Psoas muscle (tissue), 8 donors: ENCODE data around the gene ZCCHC7. TPM values are rescaled to one million over a fixed set of nuclear protein-coding genes. Genes with fewer than 3 reads are reported as not detected.

Experiments used
- ATAC-seq, 4 donors: fragments of 200-7000 bp; cut with Tn5 transposase; one replicate each; pipeline ENCODE4 v1.9.1; 2020; ENCODE audit warnings: moderate library complexity in 3 of 4, mild to moderate bottlenecking in 2 of 4
- DNase-seq, 2 donors: peaks; one replicate each; pipeline ENCODE4 v3.0.0-alpha.2; 2020
- H3K27ac ChIP-seq: fragments of 200-600 bp; one replicate; pipeline ENCODE4 v1.8.0; 2022
- H3K27me3 ChIP-seq, 3 donors: fragments of 200-600 bp in 1 of 3; one replicate each; pipeline versions ENCODE4 v1.6.1 to v1.8.0; 2013 to 2022; ENCODE audit warnings: low read length in 2 of 3, mild to moderate bottlenecking in 2 of 3, moderate library complexity in 1 of 3; ENCODE audit not compliant: insufficient read depth in 3 of 3
- H3K36me3 ChIP-seq, 2 donors: fragments of 200-600 bp in 1 of 2; one replicate each; pipeline versions ENCODE4 v1.6.1 to v1.8.0; 2013 to 2022; ENCODE audit warnings: low read depth in 1 of 2, mild to moderate bottlenecking in 1 of 2, moderate library complexity in 1 of 2; ENCODE audit not compliant: insufficient read depth in 1 of 2
- H3K4me1 ChIP-seq: fragments of 200-600 bp; one replicate; pipeline ENCODE4 v1.8.0; 2022
- H3K4me3 ChIP-seq: fragments of 200-600 bp; one replicate; pipeline ENCODE4 v1.8.0; 2022; ENCODE audit warnings: mild to moderate bottlenecking
- H3K9me3 ChIP-seq: fragments of 200-600 bp; one replicate; pipeline ENCODE4 v1.8.0; 2022
- CTCF ChIP-seq: fragments of 200-600 bp; IDR thresholded peaks from one replicate; pipeline ENCODE4 v1.8.0; 2022; ENCODE audit warnings: antibody characterized with exemption
- WGBS, 3 donors: extraction: QIAGEN DNeasy Blood & Tissue Kit; methylation state at CpG; one replicate each; pipeline versions ENCODE4 v1.1.6 to v1.1.7; 2013; 5-methylcytosine and 5-hydroxymethylcytosine counted together
- intact Hi-C, 2 donors: fragments of 100-400 bp; cut with DNase I; formaldehyde crosslinking; loops; one replicate each; pipeline versions ENCODE4 v1.11.0 to v1.14.2; 2022
- polyA plus RNA-seq, 3 donors: library from polyadenylated mRNA; stranded (reverse); fragments of 200-250 nt; gene quantifications; one replicate each; pipeline ENCODE4 v1.2.3, GENCODE V29; 2013
- total RNA-seq, 4 donors: library from RNA; stranded (reverse); fragmentation: NEBNext Ultra II Directional in 2 of 4; extraction: Animal tissue kit (Norgen Biotek cat#: 25700) in 2 of 4; gene quantifications; one replicate each; pipeline versions ENCODE4 v1.2.1 to v1.2.4, GENCODE V29; 2021 to 2023
- donor health status: healthy with polysubstance abuse.
- donor health status: DM: no; HTN: no; CAD: no; lungs with moderate emphysema.
- donor health status: Bipolar disorder and iron deficiency.
- donor health status: healthy.
- donor health status: DM: yes; HTN: yes; CAD: no.
- donor health status: DM: no; HTN: no; CAD: no.
- donor health status: DM: no; HTN: no; CAD: no.
- donor health status: DM: yes; HTN: yes; CAD: no.

ZCCHC7 gene
- total and polyA plus RNA-seq, 7 donors: 6.2 to 10.3 (median 7.3) TPM

GRCh38 chr9:37324691-37325490 is 204.5 kb downstream of the ZCCHC7 start:
- 83 to 89% (median 87%) methylated on average over 5 of the region's 5 CpGs for WGBS, 3 donors
- Histone ChIP-seq H3K27ac (no peak overlapping the region), H3K4me1 (no peaks in the 10 kb centered on the region), H3K9me3 (peaks cover 3% of the 10 kb centered on the region), H3K36me3 (no peaks in the 10 kb centered on the region), H3K27me3 (no peaks in the 10 kb centered on the region), H3K4me3 (no peak overlapping the region)
- no peak for ATAC-seq
- intact Hi-C loops: no loop called here
- TF ChIP-seq CTCF: no peak
- DNase-seq: no peak

GRCh38 chr9:37325778-37326177 is 205.4 kb downstream of the ZCCHC7 start:
- H3K4me1 ChIP-seq: no peaks in the 10 kb centered on the region
- intact Hi-C loops: no loop called here
- H3K36me3 ChIP-seq: no peaks in the 10 kb centered on the region
- WGBS, 3 donors: 43 to 66% (median 48%) methylated on average over 2 of the region's 2 CpGs
- H3K27ac ChIP-seq: no peak overlapping the region
- no peak overlapping the region for H3K4me3 ChIP-seq
- ATAC-seq: no peak
- no peak for DNase-seq
- H3K27me3 ChIP-seq: no peaks in the 10 kb centered on the region
- H3K9me3 ChIP-seq: no peaks in the 10 kb centered on the region
- no peak for TF ChIP-seq CTCF

- intact Hi-C loops: no loop called here
- TF ChIP-seq CTCF: no peak
- Histone ChIP-seq H3K4me1 (no peaks in the 10 kb centered on the region), H3K27me3 (no peaks in the 10 kb centered on the region), H3K9me3 (no peaks in the 10 kb centered on the region), H3K27ac (no peak overlapping the region), H3K4me3 (no peak overlapping the region), H3K36me3 (no peaks in the 10 kb centered on the region)
- ATAC-seq: no peak
- DNase-seq: no peak
- WGBS, 3 donors: 69 to 78% (median 76%) methylated on average over 4 of the region's 4 CpGs
Observed at GRCh38 chr9:37327553-37327952, 207.2 kb downstream of the ZCCHC7 start.

GRCh38 chr9:37328556-37329227 is 208.3 kb downstream of the ZCCHC7 start:
- intact Hi-C loops: no loop called here
- DNase-seq (no peak), ATAC-seq (no peak)
- no peak for TF ChIP-seq CTCF
- H3K9me3 ChIP-seq: no peaks in the 10 kb centered on the region
- no peak overlapping the region for H3K4me3 ChIP-seq
- H3K36me3 ChIP-seq: no peaks in the 10 kb centered on the region
- no peak overlapping the region for H3K27ac ChIP-seq
- H3K4me1 ChIP-seq: no peaks in the 10 kb centered on the region
- no peaks in the 10 kb centered on the region for H3K27me3 ChIP-seq
